Measurements from ENCODE around the gene RMDN2. TPM values are rescaled to one million over a fixed set of nuclear protein-coding genes. Genes with fewer than 3 reads are reported as not detected.

Gene RMDN2
- total and polyA plus RNA-seq, 2 donors, result 8.9 to 12.0 TPM

DNA sequence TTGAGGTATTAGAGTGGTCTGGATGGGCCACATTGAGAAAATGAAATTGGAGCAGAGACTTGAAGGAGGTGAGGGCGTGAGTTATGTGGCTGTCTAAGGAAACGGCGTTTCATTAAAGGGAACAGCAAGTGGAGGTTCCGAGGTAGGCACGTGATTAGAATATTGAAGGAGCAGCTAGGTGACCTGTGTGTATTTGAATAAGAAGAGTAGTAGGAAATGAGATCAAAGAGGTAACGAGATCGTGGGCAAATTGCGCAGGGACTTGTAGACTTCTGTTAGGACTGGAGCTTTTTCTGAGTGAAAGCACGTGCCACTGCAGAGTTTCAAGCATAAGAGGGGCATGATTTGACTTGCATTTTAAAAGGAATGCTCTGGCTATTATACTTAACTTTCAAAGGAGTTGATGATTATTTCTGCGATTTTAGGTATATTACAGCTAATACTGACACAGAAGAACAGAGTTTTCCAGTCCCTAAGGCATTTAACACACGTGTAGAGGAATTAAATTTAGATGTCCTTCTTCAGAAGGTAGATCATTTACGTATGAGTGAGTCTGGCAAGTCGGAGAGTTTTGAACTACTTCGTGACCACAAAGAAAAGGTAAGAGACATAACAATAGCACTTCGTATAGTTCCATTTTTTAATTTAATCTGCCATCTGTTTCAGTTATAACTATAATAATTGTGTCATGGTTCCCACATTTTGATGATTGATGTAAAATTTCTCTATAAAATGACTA, 48.7 kb downstream of the RMDN2 start:
- Histone ChIP-seq H3K9me3 (ENCODE audit: control insufficient read depth in 2 of 2, insufficient read depth in 1 of 2, low read length in 1 of 2) (no peaks in the 10 kb centered on the region), H3K27me3 (ENCODE audit: control insufficient read depth in 2 of 2, insufficient read depth in 1 of 2, low read length in 1 of 2) (no peaks in the 10 kb centered on the region), H3K4me1 (ENCODE audit: control insufficient read depth in 2 of 2, insufficient read depth in 2 of 2, low read length in 2 of 2) (no peaks in the 10 kb centered on the region), H3K4me3 (ENCODE audit: low read length in 2 of 2) (no peak overlapping the region), H3K36me3 (ENCODE audit: control insufficient read depth in 2 of 2, insufficient read depth in 2 of 2, low read length in 1 of 2) (no peaks in the 10 kb centered on the region), H3K27ac (ENCODE audit: low read depth in 1 of 2, low read length in 1 of 2) (no peak overlapping the region)
- no peak for DNase-seq (ENCODE audit: low read depth in 6 of 9, low spot score in 9 of 9)
- 93% methylated on average over 15 of the region's 15 CpGs for WGBS

DNA sequence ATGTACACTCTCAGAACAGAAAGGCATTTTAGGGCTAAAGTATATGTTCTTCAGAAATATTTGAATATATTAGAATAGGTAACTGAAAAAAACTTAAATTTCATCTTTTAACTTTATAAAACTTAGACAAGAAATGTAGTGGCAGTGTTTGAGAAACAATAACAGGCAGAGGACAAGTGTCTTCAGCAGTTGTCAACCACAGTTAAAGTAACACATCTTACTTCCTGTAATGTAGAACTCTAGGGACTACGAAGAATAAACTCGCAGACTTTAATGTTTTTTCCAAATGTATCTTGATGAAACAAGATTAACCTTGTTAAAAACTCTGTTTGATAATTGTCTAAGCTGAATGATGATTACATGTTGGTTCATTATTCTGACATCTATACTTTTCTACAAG, 50.7 kb downstream of the RMDN2 start:
- 87% methylated on average over 2 of the region's 2 CpGs for WGBS
- no peak for DNase-seq (ENCODE audit: low read depth in 6 of 9, low spot score in 9 of 9)
- no peaks in the 10 kb centered on the region for H3K36me3 ChIP-seq (ENCODE audit: control insufficient read depth in 2 of 2, insufficient read depth in 2 of 2, low read length in 1 of 2)
- no peaks in the 10 kb centered on the region for H3K9me3 ChIP-seq (ENCODE audit: control insufficient read depth in 2 of 2, insufficient read depth in 1 of 2, low read length in 1 of 2)
- H3K27ac ChIP-seq (ENCODE audit: low read depth in 1 of 2, low read length in 1 of 2), result no peak overlapping the region
- no peaks in the 10 kb centered on the region for H3K27me3 ChIP-seq (ENCODE audit: control insufficient read depth in 2 of 2, insufficient read depth in 1 of 2, low read length in 1 of 2)
- H3K4me3 ChIP-seq (ENCODE audit: low read length in 2 of 2), result no peak overlapping the region
- no peaks in the 10 kb centered on the region for H3K4me1 ChIP-seq (ENCODE audit: control insufficient read depth in 2 of 2, insufficient read depth in 2 of 2, low read length in 2 of 2)

DNA sequence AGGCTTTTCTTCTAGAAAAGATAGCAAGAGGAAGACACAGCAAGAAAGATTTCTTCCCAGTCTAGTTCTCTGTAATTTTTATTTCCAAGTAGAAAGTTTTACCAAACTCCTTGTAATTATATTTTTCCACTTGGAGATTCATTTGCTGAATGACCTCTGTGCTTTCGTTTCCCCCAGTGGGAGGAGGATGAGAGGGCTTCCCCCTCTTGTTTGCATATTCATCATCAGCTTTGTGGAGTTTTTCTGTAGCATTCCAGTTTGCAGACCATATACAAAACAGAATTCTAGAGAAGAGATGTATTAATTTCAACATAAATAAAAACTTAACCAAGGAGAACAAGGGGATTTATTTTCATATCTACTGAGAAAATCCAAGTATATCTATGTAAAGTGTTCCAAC, 51.3 kb downstream of the RMDN2 start:
- Histone ChIP-seq H3K36me3 (ENCODE audit: control insufficient read depth in 2 of 2, insufficient read depth in 2 of 2, low read length in 1 of 2) (no peaks in the 10 kb centered on the region), H3K27me3 (ENCODE audit: control insufficient read depth in 2 of 2, insufficient read depth in 1 of 2, low read length in 1 of 2) (no peaks in the 10 kb centered on the region), H3K4me3 (ENCODE audit: low read length in 2 of 2) (no peak overlapping the region), H3K27ac (ENCODE audit: low read depth in 1 of 2, low read length in 1 of 2) (no peak overlapping the region), H3K9me3 (ENCODE audit: control insufficient read depth in 2 of 2, insufficient read depth in 1 of 2, low read length in 1 of 2) (no peaks in the 10 kb centered on the region), H3K4me1 (ENCODE audit: control insufficient read depth in 2 of 2, insufficient read depth in 2 of 2, low read length in 2 of 2) (no peaks in the 10 kb centered on the region)
- WGBS, result 90% methylated on average over 1 of the region's 1 CpG
- no peak for DNase-seq (ENCODE audit: low read depth in 6 of 9, low spot score in 9 of 9)

DNA sequence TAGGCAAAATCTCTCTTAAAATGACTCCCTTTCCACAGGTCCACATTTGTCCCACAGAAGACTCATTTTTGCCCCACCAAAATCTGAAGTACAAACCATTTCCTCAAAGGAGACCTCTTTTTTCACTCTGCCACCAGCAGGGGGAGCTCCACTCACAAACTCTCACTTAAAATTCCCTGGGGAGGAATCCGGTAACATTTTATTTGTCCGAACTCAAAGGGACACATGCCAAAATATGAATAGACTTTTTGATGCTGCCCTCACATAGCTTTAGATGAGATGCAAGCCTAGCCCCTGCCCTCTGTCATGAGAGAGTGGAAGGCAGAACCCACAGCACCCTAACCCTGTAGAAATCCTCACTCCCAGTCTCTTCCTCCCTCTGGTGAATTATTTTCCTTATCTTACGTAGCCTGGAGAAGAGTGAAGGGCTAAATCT, 57.1 kb downstream of the RMDN2 start:
- H3K4me3 ChIP-seq (ENCODE audit: low read length in 2 of 2), result no peak overlapping the region
- peak in 8 of 9 donors; percentile 13 to 61 (median 36) for DNase-seq (ENCODE audit: low read depth in 6 of 9, low spot score in 9 of 9)
- H3K4me1 ChIP-seq (ENCODE audit: control insufficient read depth in 2 of 2, insufficient read depth in 2 of 2, low read length in 2 of 2), result no peaks in the 10 kb centered on the region
- no peak overlapping the region for H3K27ac ChIP-seq (ENCODE audit: low read depth in 1 of 2, low read length in 1 of 2)
- H3K36me3 ChIP-seq (ENCODE audit: control insufficient read depth in 2 of 2, insufficient read depth in 2 of 2, low read length in 1 of 2), result no peaks in the 10 kb centered on the region
- H3K9me3 ChIP-seq (ENCODE audit: control insufficient read depth in 2 of 2, insufficient read depth in 1 of 2, low read length in 1 of 2), result no peaks in the 10 kb centered on the region
- 26% methylated on average over 3 of the region's 3 CpGs for WGBS
- peaks cover 0 to 3% of the 10 kb centered on the region in 2 donors for H3K27me3 ChIP-seq (ENCODE audit: control insufficient read depth in 2 of 2, insufficient read depth in 1 of 2, low read length in 1 of 2)

DNA sequence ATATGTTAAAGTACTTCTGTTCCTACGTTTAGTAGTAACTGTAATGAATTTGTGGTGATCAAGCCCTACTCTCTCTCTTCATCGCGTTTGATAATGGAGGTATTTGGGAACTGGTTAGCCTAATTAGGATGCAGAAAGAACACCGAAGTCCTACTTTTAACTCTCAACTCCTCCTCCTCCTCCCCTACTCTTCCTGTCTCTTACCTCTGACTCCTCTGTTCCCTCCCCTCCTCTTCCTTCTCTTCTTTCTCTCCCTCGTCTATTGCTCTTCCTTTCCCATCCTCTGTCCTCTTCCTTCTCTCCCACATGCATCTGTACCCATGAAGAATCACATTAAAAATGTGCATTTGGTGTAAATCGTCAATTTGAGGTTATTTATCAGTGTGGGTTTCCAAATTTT, 57.8 kb downstream of the RMDN2 start:
- WGBS, result 73% methylated on average over 6 of the region's 6 CpGs
- Histone ChIP-seq H3K4me1 (ENCODE audit: control insufficient read depth in 2 of 2, insufficient read depth in 2 of 2, low read length in 2 of 2) (no peaks in the 10 kb centered on the region), H3K27me3 (ENCODE audit: control insufficient read depth in 2 of 2, insufficient read depth in 1 of 2, low read length in 1 of 2) (peaks cover 0 to 3% of the 10 kb centered on the region in 2 donors), H3K4me3 (ENCODE audit: low read length in 2 of 2) (no peak overlapping the region), H3K27ac (ENCODE audit: low read depth in 1 of 2, low read length in 1 of 2) (no peak overlapping the region), H3K9me3 (ENCODE audit: control insufficient read depth in 2 of 2, insufficient read depth in 1 of 2, low read length in 1 of 2) (no peaks in the 10 kb centered on the region), H3K36me3 (ENCODE audit: control insufficient read depth in 2 of 2, insufficient read depth in 2 of 2, low read length in 1 of 2) (no peaks in the 10 kb centered on the region)
- no peak for DNase-seq (ENCODE audit: low read depth in 6 of 9, low spot score in 9 of 9)

DNA sequence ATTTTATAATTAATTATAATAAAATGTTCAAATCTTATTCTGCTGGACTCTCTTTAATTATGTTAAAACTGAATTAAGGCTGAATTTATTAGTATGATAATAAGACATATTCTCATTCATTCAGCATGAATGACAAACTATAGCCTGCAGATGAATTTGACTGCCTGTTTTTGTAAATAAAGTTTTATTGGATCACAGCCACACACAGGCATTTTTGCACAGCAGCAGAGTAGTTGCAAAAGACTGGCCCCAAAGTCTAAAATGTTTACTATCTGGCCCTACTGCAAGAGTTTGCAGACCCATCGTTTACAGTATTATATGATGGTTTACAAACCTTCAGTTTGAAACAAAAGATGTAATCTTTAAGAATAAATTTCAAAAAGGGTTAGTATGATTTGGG, 58.6 kb downstream of the RMDN2 start:
- peaks cover 0 to 3% of the 10 kb centered on the region in 2 donors for H3K27me3 ChIP-seq (ENCODE audit: control insufficient read depth in 2 of 2, insufficient read depth in 1 of 2, low read length in 1 of 2)
- H3K4me1 ChIP-seq (ENCODE audit: control insufficient read depth in 2 of 2, insufficient read depth in 2 of 2, low read length in 2 of 2), result no peaks in the 10 kb centered on the region
- DNase-seq (ENCODE audit: low read depth in 6 of 9, low spot score in 9 of 9), result no peak
- H3K9me3 ChIP-seq (ENCODE audit: control insufficient read depth in 2 of 2, insufficient read depth in 1 of 2, low read length in 1 of 2), result no peaks in the 10 kb centered on the region
- no peaks in the 10 kb centered on the region for H3K36me3 ChIP-seq (ENCODE audit: control insufficient read depth in 2 of 2, insufficient read depth in 2 of 2, low read length in 1 of 2)
- H3K4me3 ChIP-seq (ENCODE audit: low read length in 2 of 2), result no peak overlapping the region
- WGBS, result 99% methylated on average over 1 of the region's 1 CpG
- no peak overlapping the region for H3K27ac ChIP-seq (ENCODE audit: low read depth in 1 of 2, low read length in 1 of 2)

DNA sequence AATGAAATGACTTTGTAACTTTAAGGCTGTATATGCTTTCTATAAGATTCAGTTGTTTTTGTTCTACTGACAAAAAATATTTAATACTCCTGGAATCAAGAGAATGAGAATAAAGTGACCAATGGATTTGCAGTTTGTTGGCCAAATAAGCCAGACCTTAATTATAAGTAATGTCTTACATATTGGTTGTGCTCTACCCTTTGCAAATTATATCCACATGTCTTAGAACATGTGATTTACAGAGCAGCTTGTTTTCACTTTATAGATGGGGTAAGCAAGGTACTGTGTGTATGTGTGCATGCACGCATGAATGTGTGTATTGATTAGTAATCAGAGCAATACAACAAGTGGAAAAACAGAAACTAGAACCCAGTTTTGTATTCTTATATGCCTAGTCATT, 59.1 kb downstream of the RMDN2 start:
- no peaks in the 10 kb centered on the region for H3K36me3 ChIP-seq (ENCODE audit: control insufficient read depth in 2 of 2, insufficient read depth in 2 of 2, low read length in 1 of 2)
- H3K4me1 ChIP-seq (ENCODE audit: control insufficient read depth in 2 of 2, insufficient read depth in 2 of 2, low read length in 2 of 2), result no peaks in the 10 kb centered on the region
- H3K27ac ChIP-seq (ENCODE audit: low read depth in 1 of 2, low read length in 1 of 2), result no peak overlapping the region
- 99% methylated on average over 1 of the region's 1 CpG for WGBS
- no peak for DNase-seq (ENCODE audit: low read depth in 6 of 9, low spot score in 9 of 9)
- no peak overlapping the region for H3K4me3 ChIP-seq (ENCODE audit: low read length in 2 of 2)
- H3K9me3 ChIP-seq (ENCODE audit: control insufficient read depth in 2 of 2, insufficient read depth in 1 of 2, low read length in 1 of 2), result no peaks in the 10 kb centered on the region
- H3K27me3 ChIP-seq (ENCODE audit: control insufficient read depth in 2 of 2, insufficient read depth in 1 of 2, low read length in 1 of 2), result peaks cover 0 to 3% of the 10 kb centered on the region in 2 donors

DNA sequence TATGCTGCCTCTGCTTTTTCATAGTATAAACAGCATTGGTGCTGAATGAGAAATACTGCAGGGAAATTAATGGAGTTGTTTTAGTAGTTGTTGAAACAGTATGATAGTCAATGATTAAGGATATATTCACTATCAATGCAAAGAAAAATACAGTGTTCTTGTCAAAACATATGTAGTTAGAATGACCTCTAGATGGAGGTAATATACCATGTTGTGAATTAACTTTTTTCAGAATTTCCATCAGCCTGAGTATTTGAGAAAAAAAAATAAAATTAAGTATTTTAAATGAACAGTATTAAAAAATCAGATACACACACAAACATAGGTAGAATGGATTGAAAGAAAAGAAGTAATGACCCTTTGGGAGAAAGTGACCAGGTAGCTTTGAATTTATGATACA, 59.5 kb downstream of the RMDN2 start:
- Histone ChIP-seq H3K36me3 (ENCODE audit: control insufficient read depth in 2 of 2, insufficient read depth in 2 of 2, low read length in 1 of 2) (no peaks in the 10 kb centered on the region), H3K27me3 (ENCODE audit: control insufficient read depth in 2 of 2, insufficient read depth in 1 of 2, low read length in 1 of 2) (peaks cover 0 to 3% of the 10 kb centered on the region in 2 donors), H3K4me3 (ENCODE audit: low read length in 2 of 2) (no peak overlapping the region), H3K27ac (ENCODE audit: low read depth in 1 of 2, low read length in 1 of 2) (no peak overlapping the region), H3K4me1 (ENCODE audit: control insufficient read depth in 2 of 2, insufficient read depth in 2 of 2, low read length in 2 of 2) (no peaks in the 10 kb centered on the region), H3K9me3 (ENCODE audit: control insufficient read depth in 2 of 2, insufficient read depth in 1 of 2, low read length in 1 of 2) (no peaks in the 10 kb centered on the region)
- no peak for DNase-seq (ENCODE audit: low read depth in 6 of 9, low spot score in 9 of 9)

DNA sequence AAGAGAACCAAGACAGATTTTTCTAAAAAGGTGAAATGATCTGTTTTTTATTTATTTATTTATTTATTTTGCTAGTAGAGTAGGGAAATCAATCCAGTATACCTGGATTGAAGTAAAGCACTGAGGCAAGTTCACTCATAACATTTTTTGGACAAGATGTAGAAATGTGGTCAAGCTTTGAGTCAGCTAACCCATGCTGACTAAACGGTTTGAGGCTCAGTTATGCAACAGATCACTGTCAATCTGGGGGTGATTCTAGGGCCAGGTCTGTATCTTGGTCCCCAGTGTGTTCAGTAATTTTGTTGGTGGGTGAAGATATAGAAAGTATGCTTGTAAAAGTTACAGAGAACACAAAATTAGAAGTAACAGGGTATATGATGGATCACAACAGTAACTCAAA, 60.2 kb downstream of the RMDN2 start:
- H3K4me3 ChIP-seq (ENCODE audit: low read length in 2 of 2), result no peak overlapping the region
- 71% methylated on average over 1 of the region's 1 CpG for WGBS
- H3K27ac ChIP-seq (ENCODE audit: low read depth in 1 of 2, low read length in 1 of 2), result no peak overlapping the region

More for the DNA sequence above, 60.2 kb downstream of the RMDN2 start:
- Histone ChIP-seq H3K9me3 (ENCODE audit: control insufficient read depth in 2 of 2, insufficient read depth in 1 of 2, low read length in 1 of 2) (no peaks in the 10 kb centered on the region), H3K27me3 (ENCODE audit: control insufficient read depth in 2 of 2, insufficient read depth in 1 of 2, low read length in 1 of 2) (peaks cover 0 to 3% of the 10 kb centered on the region in 2 donors), H3K4me1 (ENCODE audit: control insufficient read depth in 2 of 2, insufficient read depth in 2 of 2, low read length in 2 of 2) (no peaks in the 10 kb centered on the region), H3K36me3 (ENCODE audit: control insufficient read depth in 2 of 2, insufficient read depth in 2 of 2, low read length in 1 of 2) (no peaks in the 10 kb centered on the region)
- no peak for DNase-seq (ENCODE audit: low read depth in 6 of 9, low spot score in 9 of 9)

Measured in thymus (tissue), 11 donors.